CD4-positive, CD25-positive, alpha-beta regulatory T cell (primary cell): ENCODE data around the gene HAND1. TPM values are rescaled to one million over a fixed set of nuclear protein-coding genes. Genes with fewer than 3 reads are reported as not detected.

ENCODE experiments used
- ATAC-seq, 2 donors: fragments of 150-1000 bp; cut with Tn5 transposase; one replicate each; pipeline ENCODE4 v1.10.0; 2021; ENCODE audit warnings: low read depth in 2 of 2, moderate number of reproducible peaks in 2 of 2, moderate library complexity in 1 of 2
- DNase-seq, 3 donors: peaks; one replicate each; pipeline versions ENCODE4 v3.0.0 to v3.0.0-alpha.2; 2012 to 2022; ENCODE audit warnings: mixed read lengths in 1 of 3
- H3K27ac ChIP-seq: one replicate; pipeline ENCODE4 v1.7.0; 2013; ENCODE audit warnings: mild to moderate bottlenecking, low read length; ENCODE audit not compliant: insufficient read depth, poor library complexity, severe bottlenecking
- H3K27me3 ChIP-seq: one replicate; pipeline ENCODE4 v1.7.0; 2013; ENCODE audit warnings: low read length; ENCODE audit not compliant: control insufficient read depth, insufficient read depth
- H3K36me3 ChIP-seq: one replicate; pipeline ENCODE4 v1.7.0; 2013; ENCODE audit warnings: mild to moderate bottlenecking, low read length, moderate library complexity; ENCODE audit not compliant: control insufficient read depth, insufficient read depth
- H3K4me1 ChIP-seq: 2 replicates; pipeline ENCODE4 v1.7.0; 2013; ENCODE audit warnings: mild to moderate bottlenecking, low read length; ENCODE audit not compliant: insufficient read depth, control insufficient read depth, poor library complexity, severe bottlenecking
- H3K4me3 ChIP-seq: one replicate; pipeline ENCODE4 v1.7.0; 2013; ENCODE audit warnings: low read depth, mild to moderate bottlenecking, low read length, moderate library complexity
- H3K9me3 ChIP-seq, 2 experiments: 1 replicate in 1 of 2; 2 replicates in 1 of 2; pipeline ENCODE4 v1.7.0; 2013; ENCODE audit warnings: low read length in 2 of 2, mild to moderate bottlenecking in 1 of 2, moderate library complexity in 1 of 2; ENCODE audit not compliant: control insufficient read depth in 2 of 2
- H3K27ac Mint-ChIP-seq, 3 donors: one replicate each; pipeline ENCODE4 v1.8.0; 2020 to 2022; ENCODE audit warnings: mild to moderate bottlenecking in 3 of 3, mixed read lengths in 3 of 3, moderate library complexity in 2 of 3
- H3K27me3 Mint-ChIP-seq: one replicate; pipeline ENCODE4 v1.8.0; 2022; ENCODE audit warnings: mild to moderate bottlenecking, mixed read lengths
- H3K36me3 Mint-ChIP-seq: one replicate; pipeline ENCODE4 v1.8.0; 2020; ENCODE audit warnings: mixed read lengths
- H3K4me1 Mint-ChIP-seq, 4 donors: one replicate each; pipeline ENCODE4 v1.8.0; 2020 to 2022; ENCODE audit warnings: mixed read lengths in 4 of 4, mild to moderate bottlenecking in 1 of 4
- H3K4me3 Mint-ChIP-seq, 4 donors: one replicate each; pipeline ENCODE4 v1.8.0; 2020 to 2022; ENCODE audit warnings: mild to moderate bottlenecking in 4 of 4, mixed read lengths in 4 of 4, moderate library complexity in 3 of 4
- H3K9me3 Mint-ChIP-seq, 7 donors: one replicate each; pipeline ENCODE4 v1.8.0; 2020 to 2022; ENCODE audit warnings: mixed read lengths in 7 of 7, mild to moderate bottlenecking in 3 of 7, moderate library complexity in 2 of 7
- polyA plus RNA-seq, 4 donors: library from polyadenylated mRNA; unstranded; fragments of 300-500 nt; fragmentation: Illumina TruSeq; gene quantifications; one replicate each; pipeline ENCODE4 v1.2.3, GENCODE V29; 2021
- total RNA-seq: library from RNA; stranded (reverse); gene quantifications from one replicate; pipeline ENCODE4 v1.2.3, GENCODE V29; 2022

Gene HAND1
- total and polyA plus RNA-seq, 5 donors from 2014 or later, result not detected

DNA sequence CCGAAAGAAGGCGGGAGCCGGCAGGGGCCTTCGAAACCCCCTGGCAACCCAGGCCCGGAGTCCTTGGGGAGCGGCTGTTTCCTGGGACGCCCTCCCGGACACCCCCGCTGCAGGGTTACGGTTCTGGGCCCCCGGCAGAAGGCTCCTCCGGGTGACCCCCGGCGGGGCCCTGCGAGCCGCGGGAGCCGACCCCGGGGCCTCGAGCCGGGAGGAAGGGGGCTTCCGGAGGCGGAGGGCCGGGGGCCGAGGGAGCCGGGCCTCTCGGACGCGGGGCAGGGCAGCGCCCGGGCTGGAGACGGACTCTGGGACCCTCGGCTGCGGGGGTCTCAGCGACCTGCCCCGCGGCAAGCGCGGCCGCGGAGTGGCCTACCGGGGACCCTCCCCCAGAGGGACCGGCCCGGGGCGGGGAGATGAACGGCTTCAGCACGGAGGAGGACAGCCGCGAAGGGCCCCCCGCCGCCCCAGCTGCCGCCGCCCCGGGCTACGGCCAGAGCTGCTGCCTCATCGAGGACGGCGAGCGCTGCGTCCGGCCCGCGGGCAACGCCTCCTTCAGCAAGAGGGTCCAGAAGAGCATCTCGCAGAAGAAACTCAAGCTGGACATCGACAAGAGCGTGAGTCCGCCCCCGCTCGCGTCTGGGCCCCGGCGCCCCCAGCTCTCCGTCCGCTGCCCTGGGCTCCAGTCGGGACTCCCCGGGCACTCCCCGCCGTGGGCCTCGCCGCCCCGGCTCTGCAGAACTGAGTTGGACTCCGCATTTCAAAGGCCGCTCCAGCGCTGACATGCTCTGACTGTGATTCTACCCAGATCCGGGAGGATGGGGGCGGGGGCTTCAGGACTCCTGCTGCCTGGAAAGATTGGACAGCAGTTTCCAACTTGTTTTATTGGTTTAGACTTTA lies 31.6 kb downstream of the HAND1 start:
- Mint-ChIP-seq H3K36me3 (peaks cover 30% of the 10 kb centered on the region), H3K27ac (peak overlapping the region; percentile 34 to 96 (median 79)), H3K4me3 (peak overlapping the region; percentile 90 to 99 (median 94)), H3K9me3 (no peaks in the 10 kb centered on the region), H3K27me3 (peaks cover 4% of the 10 kb centered on the region), H3K4me1 (peaks cover 31 to 78% (median 53%) of the 10 kb centered on the region in 4 donors)
- no peaks in the 10 kb centered on the region for H3K27me3 ChIP-seq
- ATAC-seq (no peak), DNase-seq (peak; percentile 33 to 39 (median 34))
- H3K27ac ChIP-seq, result peak overlapping the region; percentile 72
- H3K4me1 ChIP-seq, result peaks cover 46% of the 10 kb centered on the region
- no peaks in the 10 kb centered on the region for H3K9me3 ChIP-seq
- H3K36me3 ChIP-seq, result peaks cover 25% of the 10 kb centered on the region
- peak overlapping the region; percentile 89 for H3K4me3 ChIP-seq

DNA sequence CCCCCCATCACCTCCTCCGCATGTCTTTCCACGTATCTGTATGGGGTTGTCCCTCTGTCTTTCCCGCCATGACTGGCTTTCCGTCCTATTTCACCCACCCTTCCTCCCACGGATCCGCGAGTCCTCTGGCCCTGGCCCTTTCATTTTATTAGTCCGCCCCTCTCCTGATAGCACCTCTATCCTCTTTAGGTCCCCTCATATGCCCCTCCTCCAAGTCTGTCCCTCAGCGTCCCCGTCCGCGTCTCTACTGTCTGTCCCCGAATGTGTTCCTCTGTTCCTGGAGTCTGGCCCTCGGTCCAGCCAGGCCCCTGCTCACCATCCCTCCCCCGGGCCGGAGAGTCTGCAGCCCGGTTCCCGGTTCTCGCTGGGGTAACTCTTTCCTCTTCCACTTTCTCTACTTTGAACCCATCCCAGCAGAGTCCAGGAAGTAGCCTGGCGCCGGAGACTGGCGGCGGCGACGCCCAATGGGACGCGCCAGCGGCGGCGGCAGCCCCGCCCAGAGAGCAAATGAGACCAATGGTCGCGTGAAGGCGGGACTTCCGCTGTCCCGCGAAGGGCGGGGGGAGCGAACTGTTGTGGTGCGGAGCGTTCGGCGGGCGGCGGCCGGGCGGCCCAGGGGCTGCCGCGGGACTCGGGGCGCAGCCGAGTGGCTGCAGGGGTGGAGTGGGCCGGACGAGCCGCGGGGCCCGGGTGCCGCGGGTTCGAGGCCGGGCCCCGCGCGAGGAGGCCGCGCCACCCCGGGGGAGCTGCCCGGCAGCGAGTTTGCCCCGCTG lies 32.4 kb downstream of the HAND1 start, which contains the start of gene SAP30L:
TSS of gene SAP30L (plus strand) at position 576 of the 773 bp plus-strand sequence. CDS start 608 bp downstream, outside the sequence.
- Mint-ChIP-seq H3K4me1 (peaks cover 31 to 78% (median 54%) of the 10 kb centered on the region in 4 donors), H3K36me3 (peaks cover 30% of the 10 kb centered on the region), H3K27me3 (peaks cover 4% of the 10 kb centered on the region), H3K4me3 (peak within 1 kb of the TSS; percentile 99 to 100 (median 100)), H3K27ac (peak within 1 kb of the TSS; percentile 96 to 99 (median 96)), H3K9me3 (no peaks in the 10 kb centered on the region)
- peak within 1 kb of the TSS; percentile 93 for H3K4me3 ChIP-seq
- H3K27me3 ChIP-seq, result no peaks in the 10 kb centered on the region
- peaks cover 25% of the 10 kb centered on the region for H3K36me3 ChIP-seq
- peak; percentile 95 for ATAC-seq
- H3K27ac ChIP-seq, result peak within 1 kb of the TSS; percentile 72
- H3K9me3 ChIP-seq, result no peaks in the 10 kb centered on the region
- H3K4me1 ChIP-seq, result peaks cover 46% of the 10 kb centered on the region
- peak; percentile 94 to 97 (median 95) for DNase-seq

DNA sequence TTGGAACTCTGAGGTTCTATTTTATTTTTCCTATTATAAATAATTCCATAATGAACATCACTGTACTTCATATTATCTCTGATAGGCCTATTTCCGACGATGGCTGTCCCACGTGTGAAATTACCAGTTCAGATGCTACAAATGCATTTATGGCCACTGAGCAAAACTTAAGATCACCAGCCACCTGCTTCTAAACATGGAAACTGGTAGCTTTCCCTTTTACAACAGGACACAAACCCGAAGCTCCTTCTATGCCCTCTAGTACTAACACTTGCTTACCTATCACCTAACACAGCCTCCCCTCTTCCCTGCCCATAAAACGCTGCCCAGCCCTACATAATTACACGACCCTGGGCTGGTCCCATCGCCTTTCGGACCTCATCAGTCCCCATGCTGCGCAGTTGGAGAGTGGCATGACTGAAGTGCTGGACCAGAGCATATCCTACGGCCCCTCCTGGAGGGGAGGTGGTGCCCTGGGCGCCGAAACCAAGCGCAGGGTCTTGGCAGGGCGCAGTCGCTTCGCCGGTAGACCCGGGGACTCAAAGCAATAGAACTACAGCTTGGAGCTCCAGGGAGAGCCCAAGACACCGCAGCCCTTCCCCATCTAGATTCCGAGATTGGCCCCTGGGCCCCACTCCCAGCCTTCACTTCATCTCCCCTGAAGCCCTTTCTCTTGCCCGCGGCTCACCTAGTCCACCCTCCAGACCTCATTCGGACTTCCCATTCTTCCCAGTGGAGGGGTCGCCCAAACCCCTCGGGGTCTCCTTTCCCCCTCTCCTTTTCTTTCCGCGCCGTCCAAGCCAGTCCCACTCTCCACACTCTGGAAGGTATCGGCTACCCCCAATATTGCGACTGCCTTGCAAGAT lies 33.2 kb downstream of the HAND1 start:
- DNase-seq (peak in 2 of 3 donors; percentile 11 to 30), ATAC-seq (no peak)
- Mint-ChIP-seq H3K27me3 (peaks cover 4% of the 10 kb centered on the region), H3K36me3 (peaks cover 30% of the 10 kb centered on the region), H3K4me3 (peak overlapping the region; percentile 99 to 100 (median 100)), H3K9me3 (no peaks in the 10 kb centered on the region), H3K27ac (peak overlapping the region; percentile 96 to 99 (median 96)), H3K4me1 (peaks cover 27 to 72% (median 49%) of the 10 kb centered on the region in 4 donors)
- Histone ChIP-seq H3K27me3 (no peaks in the 10 kb centered on the region), H3K9me3 (no peaks in the 10 kb centered on the region), H3K4me1 (peaks cover 45% of the 10 kb centered on the region), H3K4me3 (peak overlapping the region; percentile 93), H3K36me3 (peaks cover 26% of the 10 kb centered on the region), H3K27ac (peak overlapping the region; percentile 72)

DNA sequence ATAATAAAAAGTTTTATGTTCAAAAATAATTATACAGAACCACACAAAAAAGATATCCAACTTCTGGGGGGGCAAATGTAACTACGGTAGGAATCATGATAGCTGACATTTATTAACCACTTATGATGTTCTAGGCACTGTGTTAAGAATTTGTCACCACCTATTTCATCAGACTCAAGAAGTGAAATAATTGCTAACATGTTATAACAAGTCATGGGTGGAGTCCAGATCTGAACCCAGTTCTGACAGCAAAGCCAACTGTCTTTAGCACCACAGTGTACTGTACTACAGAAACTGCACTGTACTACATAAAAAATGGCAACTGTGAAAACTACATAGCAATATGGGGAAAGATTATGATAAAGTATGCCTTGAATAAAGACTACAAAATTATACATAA lies 35.2 kb downstream of the HAND1 start:
- Mint-ChIP-seq H3K9me3 (peaks cover 0 to under 1% (median 0%) of the 10 kb centered on the region in 7 donors), H3K4me3 (peak overlapping the region in 2 of 4 donors; percentile 48 to 52), H3K27ac (no peak overlapping the region), H3K27me3 (peaks cover 4% of the 10 kb centered on the region), H3K4me1 (peaks cover 12 to 53% (median 35%) of the 10 kb centered on the region in 4 donors), H3K36me3 (peaks cover 47% of the 10 kb centered on the region)
- no peak for ATAC-seq
- Histone ChIP-seq H3K4me3 (no peak overlapping the region), H3K9me3 (no peaks in the 10 kb centered on the region), H3K27ac (no peak overlapping the region), H3K4me1 (peaks cover 25% of the 10 kb centered on the region), H3K36me3 (peaks cover 39% of the 10 kb centered on the region), H3K27me3 (no peaks in the 10 kb centered on the region)
- no peak for DNase-seq

DNA sequence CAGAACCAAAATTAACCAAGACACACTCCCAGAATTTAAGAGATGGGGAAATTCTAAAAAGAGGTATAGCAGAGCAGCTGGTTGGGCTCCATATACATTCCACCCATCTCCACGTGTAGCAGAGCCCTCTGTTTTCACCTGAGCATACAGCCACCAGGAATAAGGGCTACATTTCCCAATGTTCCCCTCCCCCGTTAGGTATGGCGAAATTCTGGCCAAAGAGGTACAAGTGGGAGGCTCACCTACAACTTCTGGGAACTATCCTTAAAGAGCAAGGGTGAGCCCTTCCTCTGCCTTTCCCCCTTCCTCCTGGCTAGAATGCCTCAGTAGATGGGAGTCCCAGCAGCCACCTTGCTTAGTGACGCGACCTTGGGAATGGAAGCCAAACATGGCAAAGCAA lies 37.5 kb downstream of the HAND1 start:
- Mint-ChIP-seq H3K9me3 (peaks cover 0 to 1% (median 0%) of the 10 kb centered on the region in 7 donors), H3K36me3 (peaks cover 59% of the 10 kb centered on the region), H3K4me3 (no peak overlapping the region), H3K27me3 (peaks cover 4% of the 10 kb centered on the region), H3K27ac (peak overlapping the region in 1 of 3 donors; percentile 25), H3K4me1 (peaks cover 9 to 43% (median 27%) of the 10 kb centered on the region in 4 donors)
- ATAC-seq (no peak), DNase-seq (no peak)
- Histone ChIP-seq H3K36me3 (peaks cover 58% of the 10 kb centered on the region), H3K4me1 (peaks cover 12% of the 10 kb centered on the region), H3K9me3 (no peaks in the 10 kb centered on the region), H3K4me3 (no peak overlapping the region), H3K27ac (no peak overlapping the region), H3K27me3 (no peaks in the 10 kb centered on the region)

DNA sequence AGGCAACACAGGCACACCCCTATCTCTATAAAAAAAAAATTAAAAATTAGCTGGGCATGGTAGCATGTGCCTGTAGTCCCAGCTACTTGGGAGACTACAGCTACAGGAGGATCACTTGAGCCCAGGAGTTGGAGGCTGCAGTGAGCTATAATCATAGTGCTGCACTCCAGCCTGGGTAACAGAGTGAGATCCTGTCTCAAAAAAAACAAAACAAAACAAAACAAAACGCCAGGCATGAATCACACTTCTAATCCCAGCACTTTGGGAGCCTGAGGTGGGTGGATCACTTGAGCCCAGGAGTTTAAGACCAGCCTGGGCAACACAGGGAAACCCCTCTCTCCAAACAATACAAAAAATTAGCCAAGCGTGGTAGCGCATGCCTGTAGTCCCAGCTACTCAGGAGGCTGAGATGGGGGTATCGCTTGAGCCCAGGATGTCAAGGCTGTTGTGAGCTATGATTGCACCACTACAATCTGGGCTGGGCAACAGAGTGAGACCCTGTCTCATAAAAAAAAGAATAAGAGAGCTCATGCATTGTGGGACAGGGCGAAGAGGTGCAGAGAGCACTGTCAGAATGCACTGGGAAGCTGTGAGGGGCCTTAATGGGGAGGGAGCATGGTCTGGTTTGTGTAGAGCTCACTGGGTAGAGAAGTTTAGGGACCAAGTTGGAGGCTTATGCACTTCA lies 40.6 kb downstream of the HAND1 start:
- no peak for ATAC-seq
- Mint-ChIP-seq H3K4me1 (peaks cover 9 to 18% (median 16%) of the 10 kb centered on the region in 4 donors), H3K4me3 (no peak overlapping the region), H3K36me3 (peaks cover 67% of the 10 kb centered on the region), H3K27me3 (no peaks in the 10 kb centered on the region), H3K27ac (no peak overlapping the region), H3K9me3 (peaks cover 0 to 1% (median 0%) of the 10 kb centered on the region in 7 donors)
- Histone ChIP-seq H3K27ac (no peak overlapping the region), H3K27me3 (no peaks in the 10 kb centered on the region), H3K4me1 (no peaks in the 10 kb centered on the region), H3K4me3 (no peak overlapping the region), H3K9me3 (no peaks in the 10 kb centered on the region), H3K36me3 (peaks cover 62% of the 10 kb centered on the region)
- DNase-seq, result no peak
